K562 (cell line): Measurements from ENCODE around the gene SIRT3. TPM values are rescaled to one million over a fixed set of nuclear protein-coding genes. Genes with fewer than 3 reads are reported as not detected.

Source experiments
- ARNT ChIP-seq, 2 experiments: fragments of 450-650 bp; IDR thresholded peaks; 2 replicates each; pipeline ENCODE4 v1.6.1; 2016; ENCODE audit warnings: mild to moderate bottlenecking in 1 of 2
- CBX3 ChIP-seq, 2 experiments: IDR thresholded peaks; 1 replicate in 1 of 2; 2 replicates in 1 of 2; pipeline ENCODE4 v1.6.1; 2012; ENCODE audit warnings: inconsistent platforms in 2 of 2, low read length in 2 of 2, borderline replicate concordance in 1 of 2, control low read depth in 1 of 2
- DPF2 ChIP-seq: fragments of 450-650 bp; IDR thresholded peaks from 2 replicates; pipeline ENCODE4 v1.6.1; 2016
- ELF4 ChIP-seq: fragments of 450-650 bp; formaldehyde crosslinking; IDR thresholded peaks from 2 replicates; pipeline ENCODE4 v1.4.0; 2022; ENCODE audit warnings: missing genetic modification characterization
- FOXK1 ChIP-seq: sonication (generic); formaldehyde crosslinking; IDR thresholded peaks from 2 replicates; pipeline ENCODE4 v1.8.0; 2022; ENCODE audit warnings: missing genetic modification reagents, mild to moderate bottlenecking, borderline replicate concordance
- FOXM1 ChIP-seq, 2 experiments: fragments of 450-650 bp in 1 of 2; sonication (generic) in 1 of 2; formaldehyde crosslinking in 1 of 2; IDR thresholded peaks; 2 replicates each; pipeline versions ENCODE4 v1.6.1 to v1.9.0; 2017 to 2022; ENCODE audit warnings: low read depth in 2 of 2, mild to moderate bottlenecking in 2 of 2, missing genetic modification reagents in 1 of 2, moderate library complexity in 1 of 2
- ID3 ChIP-seq, 2 experiments: fragments of 250-450 bp in 1 of 2; fragments of 450-650 bp in 1 of 2; sonication (Bioruptor Pico) in 1 of 2; IDR thresholded peaks; 2 replicates each; pipeline versions ENCODE4 v1.6.1 to v1.8.0; 2016 to 2021; ENCODE audit warnings: mild to moderate bottlenecking in 2 of 2, moderate library complexity in 2 of 2, missing compliant biosample characterization in 1 of 2, missing genetic modification characterization in 1 of 2
- KDM5B ChIP-seq: fragments of 200-600 bp; sonication (generic); IDR thresholded peaks from 2 replicates; pipeline ENCODE4 v1.6.1; 2012; ENCODE audit warnings: low read depth, mild to moderate bottlenecking, moderate library complexity, low read length, control low read depth, inconsistent platforms; ENCODE audit not compliant: insufficient replicate concordance
- LCOR ChIP-seq: sonication (generic); formaldehyde crosslinking; IDR thresholded peaks from 2 replicates; pipeline ENCODE4 v1.8.0; 2022; ENCODE audit warnings: mild to moderate bottlenecking, missing genetic modification reagents
- MCM2 ChIP-seq: fragments of 450-650 bp; IDR thresholded peaks from 2 replicates; pipeline ENCODE4 v1.6.1; 2017; ENCODE audit warnings: low read depth, mild to moderate bottlenecking
- NBN ChIP-seq: fragments of 450-650 bp; IDR thresholded peaks from 2 replicates; pipeline ENCODE4 v1.6.1; 2016; ENCODE audit warnings: low read depth, mild to moderate bottlenecking
- NEUROD1 ChIP-seq: fragments of 150-350 bp; IDR thresholded peaks from 2 replicates; pipeline ENCODE4 v1.6.1; 2014; ENCODE audit warnings: borderline replicate concordance, low read length, low read depth; ENCODE audit not compliant: partially characterized antibody
- NFXL1 ChIP-seq: fragments of 450-650 bp; formaldehyde crosslinking; IDR thresholded peaks from 2 replicates; pipeline ENCODE4 v1.4.0; 2021; ENCODE audit warnings: mild to moderate bottlenecking
- PBX2 ChIP-seq, 2 experiments: IDR thresholded peaks in 1 of 2; conservative IDR thresholded peaks in 1 of 2; 2 replicates each; pipeline ENCODE4 v1.6.1; 2016; ENCODE audit warnings: low read depth in 2 of 2, mild to moderate bottlenecking in 1 of 2, missing compliant biosample characterization in 1 of 2, missing genetic modification characterization in 1 of 2, moderate library complexity in 1 of 2
- PTTG1 ChIP-seq: fragments of 450-650 bp; IDR thresholded peaks from 2 replicates; pipeline ENCODE4 v1.6.1; 2016; ENCODE audit warnings: low read depth, mild to moderate bottlenecking, missing genetic modification characterization, missing compliant biosample characterization
- SFPQ ChIP-seq: fragments of 200-400 bp; formaldehyde crosslinking; IDR thresholded peaks from 2 replicates; pipeline ENCODE4 v1.6.1; 2017; ENCODE audit warnings: mild to moderate bottlenecking, low read depth, low read length, moderate library complexity
- SIX5 ChIP-seq, 2 experiments: IDR thresholded peaks; 2 replicates each; pipeline ENCODE4 v1.6.1; 2011; ENCODE audit warnings: low read length in 2 of 2, borderline replicate concordance in 1 of 2, low read depth in 1 of 2, mild to moderate bottlenecking in 1 of 2, moderate library complexity in 1 of 2; ENCODE audit not compliant: insufficient read depth in 1 of 2
- SMARCA4 ChIP-seq: fragments of 450-650 bp; IDR thresholded peaks from 2 replicates; pipeline ENCODE4 v1.6.1; 2016
- SMARCA5 ChIP-seq: fragments of 450-650 bp; IDR thresholded peaks from 2 replicates; pipeline ENCODE4 v1.6.1; 2016
- TAF1 ChIP-seq: IDR thresholded peaks from 2 replicates; pipeline ENCODE4 v1.6.1; 2011; ENCODE audit warnings: mild to moderate bottlenecking, low read length, moderate library complexity; ENCODE audit not compliant: insufficient read depth, control insufficient read depth, severe bottlenecking; ENCODE audit errors: extremely low read depth
- ZC3H8 ChIP-seq: fragments of 450-650 bp; IDR thresholded peaks from 2 replicates; pipeline ENCODE4 v1.6.1; 2017
- ZNF282 ChIP-seq: sonication (generic); formaldehyde crosslinking; IDR thresholded peaks from 2 replicates; pipeline ENCODE4 v1.8.1; 2023; ENCODE audit warnings: missing genetic modification reagents
- ZNF780A ChIP-seq: fragments of 250-450 bp; sonication (Bioruptor Pico); IDR thresholded peaks from 2 replicates; pipeline ENCODE4 v1.5.0; 2021; ENCODE audit warnings: mild to moderate bottlenecking
- polyA plus RNA-seq, 8 experiments: library from polyadenylated mRNA; depleted of rRNA in 4 of 8; stranded (reverse) in 5 of 8; unstranded in 3 of 8; fragments of >200 nt; fragmentation: Nextera tagmentation in 2 of 8; fragmentation: Illumina TruSeq in 1 of 8; extraction: Ambion mirVana in 2 of 8; extraction: Trizol in 1 of 8; gene quantifications; 2 replicates each; pipeline versions ENCODE4 v1.2.1 to v1.2.3, GENCODE V29; 2011 to 2014; ENCODE audit warnings: inconsistent platforms in 1 of 8, missing spikeins in 1 of 8
- total RNA-seq, 7 experiments: library from RNA; depleted of rRNA in 6 of 7; stranded (reverse); fragments of >200 nt in 6 of 7; fragmentation: Illumina TruSeq in 2 of 7; extraction: Trizol in 2 of 7; gene quantifications; 2 replicates each; pipeline versions ENCODE4 v1.2.1 to v1.2.3, GENCODE V29; 2011 to 2021; ENCODE audit warnings: low replicate concordance in 1 of 7

SIRT3 gene
- total and polyA plus RNA-seq, 9 of the 15 experiments (the other 6 are each of a cell fraction or from before 2014, with no cell fraction given) = 1.9 to 27.5 (median 14.5) TPM

- no peak for TF ChIP-seq ID3 (CRISPR knock-in tag; IDR thresholded peaks at IDR 0.05)
- no peak for TF ChIP-seq ID3 (tag; IDR thresholded peaks at IDR 0.05)
- TF ChIP-seq NEUROD1 = no peak
- TF ChIP-seq SMARCA4 = no peak
- no peak for TF ChIP-seq FOXM1 (IDR thresholded peaks at IDR 0.05; ENCODE audit: low read depth)
- TF ChIP-seq FOXM1 (CRISPR knock-in tag; IDR thresholded peaks at IDR 0.05; ENCODE audit: low read depth) = no peak
- no peak for TF ChIP-seq ZNF780A
- TF ChIP-seq DPF2 = peak; percentile 40; the same call in 1 of the 2 replicates
- no peak; the same call in 1 of the 2 replicates for TF ChIP-seq NBN
- TF ChIP-seq KDM5B = peak; percentile 67
- no peak for TF ChIP-seq ZNF282 (CRISPR knock-in tag)
- no peak for TF ChIP-seq MCM2
- no peak for TF ChIP-seq PTTG1 (tag)
- no peak for TF ChIP-seq ZC3H8
- no peak; the same call in 1 of the 2 replicates for TF ChIP-seq LCOR (CRISPR knock-in tag)
- no peak for TF ChIP-seq SFPQ
- TF ChIP-seq SIX5 (IDR thresholded peaks at IDR 0.05; ENCODE audit: borderline replicate concordance in 1 of 2, insufficient read depth in 1 of 2, low read depth in 1 of 2, low read length in 2 of 2) = no peak
- no peak for TF ChIP-seq PBX2 (CRISPR knock-in tag; IDR thresholded peaks at IDR 0.05; ENCODE audit: low read depth)
- TF ChIP-seq PBX2 (tag; conservative IDR thresholded peaks at IDR 0.05; ENCODE audit: low read depth) = no peak
- no peak; a peak in 1 of 4 replicates for TF ChIP-seq ARNT (IDR thresholded peaks at IDR 0.05)
- TF ChIP-seq SMARCA5 = no peak
- TF ChIP-seq TAF1 = peak; percentile 68
- no peak for TF ChIP-seq ELF4 (CRISPR knock-in tag)
- TF ChIP-seq CBX3 (IDR thresholded peaks at IDR 0.05; ENCODE audit: borderline replicate concordance in 1 of 2, low read length in 2 of 2) = no peak
- peak; percentile 48; the same call in 1 of the 2 replicates for TF ChIP-seq FOXK1 (CRISPR knock-in tag)
- TF ChIP-seq NFXL1 (CRISPR knock-in tag) = no peak
Observed at GRCh38 chr11:208181-208916, 27.8 kb downstream of the SIRT3 start (continued).
